ENCODE measurements around the gene PACSIN2. TPM values are rescaled to one million over a fixed set of nuclear protein-coding genes. Genes with fewer than 3 reads are reported as not detected.
A peak's percentile ranks its signal among the peaks of the same experiment; 100 is the strongest.

The PACSIN2 gene
- total RNA-seq, 2 experiments from 2014 or later, result 27.5 to 30.8 TPM

DNA sequence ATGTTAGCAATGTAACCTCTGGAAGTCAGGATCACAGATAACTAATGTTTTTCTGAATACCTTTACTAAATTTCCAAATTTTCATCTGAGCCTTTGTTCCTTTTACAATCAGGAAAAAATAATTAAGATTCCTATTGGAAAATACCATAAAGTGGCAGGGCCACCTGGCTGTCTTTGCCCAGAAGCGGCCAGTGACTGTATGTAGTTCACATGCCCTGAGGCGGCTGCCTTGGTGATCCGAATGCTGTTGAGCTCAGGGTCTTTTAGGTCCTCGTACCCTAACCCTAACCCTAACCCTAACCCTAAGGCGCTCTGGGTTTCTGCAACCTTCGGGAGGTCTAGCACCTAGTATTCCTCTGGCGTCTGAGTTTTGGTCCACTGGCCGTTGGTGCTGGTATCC, 149.4 kb downstream of the PACSIN2 start:
- Mint-ChIP-seq H3K4me3 (no peak overlapping the region), H3K36me3 (ENCODE audit: low read depth) (peaks cover 9% of the 10 kb centered on the region), H3K9me3 (ENCODE audit: insufficient read depth) (no peaks in the 10 kb centered on the region), H3K27me3 (ENCODE audit: low read depth) (no peaks in the 10 kb centered on the region), H3K27ac (no peak overlapping the region), H3K4me1 (ENCODE audit: low read depth) (peaks cover 16% of the 10 kb centered on the region)
- no peak for ATAC-seq
- ChIA-PET POLR2A (no interaction called here), CTCF (no interaction called here)
- DNase-seq, result no peak

DNA sequence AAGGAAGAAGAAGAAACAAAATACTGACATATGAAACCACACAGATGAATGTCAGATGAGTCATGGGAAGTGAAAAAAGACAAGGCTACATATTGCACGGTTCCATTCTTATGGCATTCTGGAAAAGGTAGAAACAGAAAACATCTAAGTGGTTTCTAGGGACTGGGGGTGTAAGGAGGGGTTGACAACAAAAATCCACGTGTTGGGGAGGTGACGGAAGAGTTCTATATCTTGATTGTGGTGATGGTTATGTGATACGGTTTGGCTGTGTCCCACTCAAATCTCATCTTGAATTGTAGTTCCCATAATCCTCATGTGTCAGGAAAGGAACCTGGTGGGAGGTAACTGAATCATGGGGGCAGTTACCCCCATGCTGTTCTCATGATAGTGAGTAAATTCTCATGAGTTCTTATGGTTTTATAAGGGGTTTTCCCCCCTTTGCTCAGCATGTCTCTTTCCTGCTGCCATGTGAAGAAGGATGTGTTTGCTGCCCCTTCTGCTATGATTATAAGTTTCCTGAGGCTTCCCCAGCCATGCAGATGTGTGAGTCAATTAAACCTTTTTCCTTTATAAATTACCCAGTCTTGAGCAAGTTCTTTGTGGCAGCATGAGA, 151.5 kb downstream of the PACSIN2 start:
- Mint-ChIP-seq H3K4me1 (ENCODE audit: low read depth) (peaks cover 16% of the 10 kb centered on the region), H3K36me3 (ENCODE audit: low read depth) (peaks cover 9% of the 10 kb centered on the region), H3K27ac (no peak overlapping the region), H3K9me3 (ENCODE audit: insufficient read depth) (no peaks in the 10 kb centered on the region), H3K4me3 (no peak overlapping the region), H3K27me3 (ENCODE audit: low read depth) (no peaks in the 10 kb centered on the region)
- POLR2A ChIA-PET, result no interaction called here
- peak; percentile 20 for ATAC-seq
- CTCF ChIA-PET, result no interaction called here
- peak; percentile 46 for DNase-seq

DNA sequence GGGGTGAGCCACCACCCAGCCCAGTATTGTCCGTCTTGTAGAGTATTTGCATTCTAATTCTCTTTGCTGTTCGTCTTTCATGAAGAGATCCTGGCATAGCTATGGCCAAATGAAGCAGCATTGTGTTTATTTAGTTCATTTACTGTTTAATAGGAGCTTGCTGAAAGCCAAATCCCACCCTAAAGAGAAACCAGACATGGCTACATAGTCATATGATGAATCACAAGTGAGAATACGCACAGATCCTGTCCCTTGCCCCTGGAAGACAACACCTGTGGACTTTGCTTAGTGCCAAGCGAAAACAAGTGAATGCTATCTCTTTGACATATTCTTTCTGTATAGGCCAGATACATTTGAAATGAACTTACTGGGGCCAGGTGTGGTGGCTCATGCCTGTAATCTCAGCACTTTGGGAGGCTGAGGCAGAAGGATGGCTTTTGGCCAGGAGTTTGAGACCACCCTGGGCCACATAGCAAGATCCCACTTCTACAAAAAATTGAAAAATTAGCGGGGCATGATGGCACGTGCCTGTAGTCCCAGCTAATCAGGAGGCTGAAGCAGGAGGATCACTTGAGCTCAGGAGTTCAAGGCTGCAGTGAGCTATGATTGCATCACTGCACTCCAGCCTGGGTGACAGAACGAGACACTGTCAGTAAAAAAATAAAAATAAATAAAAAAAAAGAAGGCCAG, 152.8 kb downstream of the PACSIN2 start:
- ATAC-seq, result no peak
- DNase-seq, result no peak
- Mint-ChIP-seq H3K4me1 (ENCODE audit: low read depth) (peaks cover 13% of the 10 kb centered on the region), H3K27ac (no peak overlapping the region), H3K36me3 (ENCODE audit: low read depth) (peaks cover 9% of the 10 kb centered on the region), H3K4me3 (no peak overlapping the region), H3K9me3 (ENCODE audit: insufficient read depth) (no peaks in the 10 kb centered on the region), H3K27me3 (ENCODE audit: low read depth) (no peaks in the 10 kb centered on the region)
- CTCF ChIA-PET, result no interaction called here
- POLR2A ChIA-PET, result interaction anchor here (0.6 kb wide), 1 partner anchor 248 kb away, joined by 3 read pairs; the partner anchor contains the start of gene POLDIP3

DNA sequence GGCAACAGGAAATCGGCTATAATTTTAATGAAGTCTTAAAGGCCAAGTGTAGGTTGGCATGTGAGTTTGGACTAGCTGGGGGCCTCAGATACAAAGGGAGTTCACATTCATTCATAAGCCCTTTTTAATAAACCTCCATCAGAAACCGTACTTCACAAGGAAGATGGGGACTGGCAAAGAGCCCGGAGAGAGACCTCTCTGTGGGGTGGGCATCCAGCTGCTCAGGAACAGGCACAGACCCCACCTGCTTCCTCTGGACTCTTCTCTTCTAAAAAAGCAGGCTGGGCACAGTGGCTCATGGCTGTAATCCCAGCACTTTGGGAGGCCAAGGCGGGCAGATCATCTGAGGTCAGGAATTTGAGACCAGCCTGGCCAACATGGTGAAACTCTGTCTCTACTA, 154.0 kb downstream of the PACSIN2 start:
- Mint-ChIP-seq H3K9me3 (ENCODE audit: insufficient read depth) (no peaks in the 10 kb centered on the region), H3K4me1 (ENCODE audit: low read depth) (peaks cover 18% of the 10 kb centered on the region), H3K4me3 (no peak overlapping the region), H3K27ac (no peak overlapping the region), H3K27me3 (ENCODE audit: low read depth) (no peaks in the 10 kb centered on the region), H3K36me3 (ENCODE audit: low read depth) (peaks cover 9% of the 10 kb centered on the region)
- POLR2A ChIA-PET, result no interaction called here
- CTCF ChIA-PET, result interaction anchor here (1.3 kb wide), 1 partner anchor 173 kb away, joined by 4 read pairs; no protein-coding TSS in a partner anchor
- no peak for ATAC-seq
- DNase-seq, result no peak

DNA sequence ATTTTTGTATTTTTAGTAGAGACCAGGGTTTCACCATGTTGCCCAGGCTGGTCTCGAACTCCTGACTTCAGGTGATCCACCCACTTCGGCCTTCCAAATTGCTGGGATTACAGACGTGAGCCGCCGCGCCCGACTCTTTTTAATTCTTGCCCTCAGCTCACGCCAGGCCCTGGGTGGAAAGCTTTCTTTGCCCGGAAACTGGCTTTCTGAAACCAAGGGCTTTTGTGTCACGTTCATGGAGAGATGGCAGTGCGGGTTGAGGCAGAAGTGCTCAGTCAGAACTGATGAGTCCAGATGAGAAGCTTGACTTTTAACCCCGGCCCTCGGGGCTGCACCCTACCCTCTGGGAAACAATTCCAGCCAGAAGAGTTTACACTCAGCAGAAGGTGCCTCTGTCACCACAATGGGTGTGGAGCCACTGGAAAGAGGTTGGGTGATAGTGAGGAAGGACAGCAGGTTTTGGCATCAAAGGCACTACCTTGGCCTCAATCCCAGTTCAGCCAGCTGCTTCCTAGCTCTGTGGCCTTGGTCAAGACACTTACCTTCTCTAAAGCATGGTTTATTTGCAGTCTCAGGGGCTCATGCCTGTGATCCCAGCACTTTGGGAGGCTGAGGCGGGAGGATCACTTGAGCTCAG, 157.0 kb downstream of the PACSIN2 start:
- no peak for DNase-seq
- Mint-ChIP-seq H3K27ac (peak overlapping the region; percentile 30), H3K4me1 (ENCODE audit: low read depth) (peaks cover 12% of the 10 kb centered on the region), H3K27me3 (ENCODE audit: low read depth) (no peaks in the 10 kb centered on the region), H3K36me3 (ENCODE audit: low read depth) (peaks cover 3% of the 10 kb centered on the region), H3K4me3 (no peak overlapping the region), H3K9me3 (ENCODE audit: insufficient read depth) (no peaks in the 10 kb centered on the region)
- no peak for ATAC-seq
- POLR2A ChIA-PET, result interaction anchor here (1.0 to 1.8 kb wide), 2 partner anchors 176 to 244 kb away, joined by 3 to 11 read pairs; partner anchors contain the start of gene POLDIP3
- CTCF ChIA-PET, result interaction anchor here (1.3 to 1.5 kb wide), 2 partner anchors 10 to 36 kb away, joined by 4 to 10 read pairs; no protein-coding TSS in a partner anchor

DNA sequence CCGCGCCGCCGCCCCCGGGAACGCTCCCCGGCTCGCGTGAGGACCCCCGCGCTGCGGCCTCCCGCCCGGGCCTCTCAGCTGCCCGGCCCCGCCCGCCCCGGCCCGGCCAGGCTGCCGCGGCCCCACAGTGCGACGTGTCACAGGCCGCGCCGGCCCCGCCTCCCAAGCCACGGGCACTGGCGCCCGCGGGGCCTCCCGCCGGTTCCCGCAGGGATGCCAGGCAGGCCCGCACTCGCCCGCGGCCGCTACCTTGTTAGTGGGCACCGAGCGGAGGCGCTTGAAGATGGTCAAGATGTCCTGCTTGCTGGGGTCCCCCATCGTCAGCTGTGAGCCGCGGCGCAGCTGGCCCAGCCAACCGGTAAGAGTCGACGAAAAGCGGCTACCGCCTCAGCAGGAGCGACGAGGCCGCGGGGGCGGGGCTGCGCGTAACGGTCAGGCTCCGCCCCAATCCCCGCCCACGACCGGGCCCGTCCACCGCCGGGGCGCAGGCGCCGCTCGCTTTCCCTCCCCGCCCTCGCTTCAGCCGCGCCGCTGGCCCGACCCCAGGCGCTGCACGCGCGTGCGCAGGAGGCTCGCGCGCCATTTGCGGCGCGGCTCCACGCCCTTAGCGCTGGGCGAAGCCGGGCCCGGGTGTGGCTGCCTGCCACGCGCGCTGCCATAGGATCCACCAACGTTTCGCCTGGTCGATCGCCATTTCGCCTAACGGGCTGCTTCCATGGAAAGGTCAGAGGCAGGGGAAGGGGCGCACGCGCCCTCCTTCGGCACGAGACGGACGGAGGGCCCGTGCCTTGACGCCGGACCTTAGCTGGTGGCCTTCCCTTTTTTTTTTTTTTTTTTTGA, 157.9 kb downstream of the PACSIN2 start, which contains the start of gene ARFGAP3:
TSS of gene ARFGAP3 (minus strand) at position 409 of the 840 bp plus-strand sequence. CDS start at position 318, 91 bp downstream.
- no peaks in the 10 kb centered on the region for H3K9me3 Mint-ChIP-seq (ENCODE audit: insufficient read depth)
- peak within 1 kb of the TSS; percentile 93 for H3K27ac Mint-ChIP-seq
- peak; percentile 94 for DNase-seq
- peak within 1 kb of the TSS; percentile 87 for H3K4me3 Mint-ChIP-seq
- no peaks in the 10 kb centered on the region for H3K27me3 Mint-ChIP-seq (ENCODE audit: low read depth)
- ATAC-seq, result peak; percentile 95
- peaks cover 3% of the 10 kb centered on the region for H3K36me3 Mint-ChIP-seq (ENCODE audit: low read depth)
- ChIA-PET CTCF (interaction anchor here (0.5 to 1.9 kb wide), 3 partner anchors 11 to 78 kb away, joined by 3 to 9 read pairs (median 4); no protein-coding TSS in a partner anchor), POLR2A (interaction anchor here (0.7 to 1.6 kb wide), 8 partner anchors 10 to 288 kb away, joined by 3 to 8 read pairs (median 4); partner anchors contain the start of genes MCAT and POLDIP3)
- peaks cover 11% of the 10 kb centered on the region for H3K4me1 Mint-ChIP-seq (ENCODE audit: low read depth)

DNA sequence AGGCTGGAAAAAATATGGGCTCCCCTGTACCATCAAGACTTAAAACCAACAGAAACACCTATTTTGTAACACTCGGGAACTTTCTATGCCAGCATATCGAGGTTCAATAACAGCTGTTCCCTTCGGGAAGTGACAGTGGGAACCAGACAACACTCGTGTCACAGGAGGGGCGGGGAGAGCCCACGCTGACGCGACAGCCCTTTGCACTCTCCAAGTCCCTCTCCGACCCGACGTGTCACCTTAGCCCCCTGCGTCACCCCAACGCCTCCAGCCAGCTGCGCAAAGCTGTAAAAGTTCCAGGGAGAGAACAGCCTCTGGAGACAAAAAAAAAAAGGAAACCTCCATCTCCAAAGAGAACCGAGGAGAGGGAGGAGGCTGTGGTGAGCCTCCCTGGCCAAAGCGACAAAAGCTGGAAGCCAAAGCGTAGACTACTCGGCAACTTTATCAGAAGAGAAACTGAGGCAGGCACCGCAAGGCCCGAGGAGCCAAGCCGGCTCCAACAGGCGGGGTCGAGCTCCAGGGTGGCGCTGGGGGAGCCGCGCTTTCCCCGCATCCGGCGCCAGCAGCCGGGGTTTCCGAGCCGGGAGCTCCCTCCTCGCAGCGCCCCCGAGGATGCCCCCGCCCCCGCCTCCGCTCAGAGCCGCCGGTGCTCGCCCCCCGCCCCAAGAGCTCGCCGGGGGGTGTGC, 158.6 kb downstream of the PACSIN2 start:
- peaks cover 3% of the 10 kb centered on the region for H3K36me3 Mint-ChIP-seq (ENCODE audit: low read depth)
- peak overlapping the region; percentile 87 for H3K4me3 Mint-ChIP-seq
- H3K27me3 Mint-ChIP-seq (ENCODE audit: low read depth), result no peaks in the 10 kb centered on the region
- POLR2A ChIA-PET, result interaction anchor here (0.7 to 1.6 kb wide), 7 partner anchors 10 to 289 kb away, joined by 3 to 8 read pairs (median 4); partner anchors contain the start of genes MCAT and POLDIP3
- peak; percentile 71 for DNase-seq
- H3K27ac Mint-ChIP-seq, result peak overlapping the region; percentile 93
- no peaks in the 10 kb centered on the region for H3K9me3 Mint-ChIP-seq (ENCODE audit: insufficient read depth)
- ATAC-seq, result peak; percentile 40
- CTCF ChIA-PET, result interaction anchor here (1.9 kb wide), 1 partner anchor 11 kb away, joined by 9 read pairs; no protein-coding TSS in a partner anchor
- peaks cover 9% of the 10 kb centered on the region for H3K4me1 Mint-ChIP-seq (ENCODE audit: low read depth)

DNA sequence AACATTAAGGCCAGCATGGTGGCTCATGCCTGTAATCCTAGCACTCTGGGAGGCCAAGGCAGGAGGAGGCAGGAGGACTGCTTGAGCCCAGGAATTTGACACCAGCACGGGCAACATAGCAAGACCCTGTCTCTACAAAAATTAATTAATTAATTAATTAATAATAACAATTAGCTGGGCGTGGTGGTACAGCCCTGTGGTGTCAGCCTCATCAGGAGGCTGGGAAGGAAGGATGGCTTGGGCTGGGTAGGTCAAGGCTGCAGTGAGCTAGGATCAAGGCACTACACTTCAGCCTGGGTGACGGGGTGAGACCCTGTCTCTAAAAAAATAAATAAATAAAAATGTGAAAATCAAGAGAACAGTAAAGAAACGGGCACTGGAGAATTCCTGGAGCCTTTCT, 159.2 kb downstream of the PACSIN2 start:
- ATAC-seq (no peak), DNase-seq (no peak)
- H3K36me3 Mint-ChIP-seq (ENCODE audit: low read depth), result peaks cover 3% of the 10 kb centered on the region
- ChIA-PET POLR2A (interaction anchor here (1.1 to 1.6 kb wide), 2 partner anchors 206 to 240 kb away, joined by 3 to 8 read pairs; partner anchors contain the start of gene POLDIP3), CTCF (interaction anchor here (1.9 kb wide), 1 partner anchor 12 kb away, joined by 9 read pairs; no protein-coding TSS in a partner anchor)
- H3K4me3 Mint-ChIP-seq, result peak overlapping the region; percentile 87
- no peaks in the 10 kb centered on the region for H3K27me3 Mint-ChIP-seq (ENCODE audit: low read depth)
- no peaks in the 10 kb centered on the region for H3K9me3 Mint-ChIP-seq (ENCODE audit: insufficient read depth)
- H3K4me1 Mint-ChIP-seq (ENCODE audit: low read depth), result peaks cover 12% of the 10 kb centered on the region
- H3K27ac Mint-ChIP-seq, result peak overlapping the region; percentile 93

DNA sequence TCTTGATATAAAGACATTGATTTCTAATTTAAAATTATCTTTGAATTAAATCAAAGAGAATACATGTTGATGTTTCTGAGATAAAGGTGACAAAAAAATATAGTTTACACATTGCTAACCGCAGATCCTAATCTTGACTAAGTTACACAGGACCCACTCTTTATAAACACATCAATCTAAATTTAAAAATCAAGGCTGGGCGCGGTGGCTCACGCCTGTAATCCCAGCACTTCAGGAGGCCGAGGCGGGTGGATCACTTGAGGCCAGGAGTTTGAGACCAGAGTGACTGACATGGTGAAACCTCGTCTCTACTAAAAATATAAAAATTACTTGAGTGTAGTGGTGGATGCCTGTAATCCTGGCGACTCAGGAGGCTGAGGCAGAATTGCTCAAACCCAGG, 159.7 kb downstream of the PACSIN2 start:
- DNase-seq, result no peak

DNA sequence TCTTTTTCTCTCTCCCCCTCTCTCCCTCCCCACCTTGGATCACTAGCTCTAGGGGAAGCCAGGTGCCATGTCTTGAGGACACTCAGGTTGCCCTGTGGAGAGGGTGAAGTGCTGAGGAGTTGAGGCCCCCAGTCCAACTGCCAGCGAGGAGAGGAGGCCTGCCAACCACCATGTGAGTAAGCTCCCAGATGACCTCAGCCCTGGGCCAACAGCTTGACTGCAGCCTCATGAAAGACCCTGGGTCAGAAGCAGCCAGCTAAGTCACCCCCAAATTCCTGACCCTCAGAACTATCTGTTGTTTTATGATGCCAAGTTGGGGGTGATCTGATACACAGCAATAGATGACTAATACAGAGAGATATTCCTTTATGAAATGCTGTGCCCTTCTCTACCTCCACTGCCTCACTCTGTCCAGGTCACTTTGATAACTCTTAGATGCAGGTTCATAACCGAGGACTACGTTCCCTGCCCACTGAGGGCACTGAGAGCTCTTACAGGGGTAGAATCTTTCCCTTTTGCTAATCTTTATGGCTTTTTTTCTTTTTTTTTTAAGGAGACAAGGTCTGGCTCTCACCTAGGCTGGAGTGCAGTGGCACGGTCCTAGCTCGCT, 165.9 kb downstream of the PACSIN2 start:
- CTCF ChIA-PET, result interaction anchor here (2.0 kb wide), 1 partner anchor 19 kb away, joined by 7 read pairs; no protein-coding TSS in a partner anchor
- Mint-ChIP-seq H3K27ac (no peak overlapping the region), H3K4me1 (ENCODE audit: low read depth) (peaks cover 9% of the 10 kb centered on the region), H3K4me3 (no peak overlapping the region), H3K27me3 (ENCODE audit: low read depth) (no peaks in the 10 kb centered on the region), H3K36me3 (ENCODE audit: low read depth) (peaks cover 18% of the 10 kb centered on the region), H3K9me3 (ENCODE audit: insufficient read depth) (no peaks in the 10 kb centered on the region)
- POLR2A ChIA-PET, result interaction anchor here (0.6 kb wide), 1 partner anchor 27 kb away, joined by 3 read pairs; no protein-coding TSS in a partner anchor
- DNase-seq, result no peak
- no peak for ATAC-seq

More for the DNA sequence above, 159.7 kb downstream of the PACSIN2 start:
- POLR2A ChIA-PET, result no interaction called here
- Mint-ChIP-seq H3K4me3 (peak overlapping the region; percentile 31), H3K27ac (no peak overlapping the region), H3K4me1 (ENCODE audit: low read depth) (peaks cover 12% of the 10 kb centered on the region), H3K9me3 (ENCODE audit: insufficient read depth) (no peaks in the 10 kb centered on the region), H3K27me3 (ENCODE audit: low read depth) (no peaks in the 10 kb centered on the region), H3K36me3 (ENCODE audit: low read depth) (peaks cover 3% of the 10 kb centered on the region)
- CTCF ChIA-PET, result interaction anchor here (1.0 kb wide), 1 partner anchor 235 kb away, joined by 4 read pairs; no protein-coding TSS in a partner anchor
- ATAC-seq, result no peak

Measured in activated CD8-positive, alpha-beta T cell treated with anti-CD3 and anti-CD28 coated beads, Interleukin-2, amount 10 ng/mL, durations not matched to agents 7 days and 5 days (primary cell).